Hepatocyte (in vitro differentiated cells): ENCODE measurements around the gene RFPL4A.
"Not testable (repeated sequence)": the region's sequence is repeated elsewhere in the genome, so short reads cannot be mapped to it uniquely, and the experiment has no call there.

Source experiments
- CTCF ChIP-seq: fragments of 200-600 bp; sonication (generic); IDR thresholded peaks from 2 replicates; pipeline ENCODE4 v1.5.1; 2016; ENCODE audit warnings: antibody characterized with exemption, mild to moderate bottlenecking; ENCODE audit not compliant: poor library complexity
- EZH2phosphoT487 ChIP-seq: fragments of 200-600 bp; sonication (generic); IDR thresholded peaks from one replicate; pipeline ENCODE4 v1.6.1; 2018; ENCODE audit warnings: antibody characterized with exemption, mild to moderate bottlenecking, low read depth, moderate library complexity; ENCODE audit not compliant: unreplicated experiment, severe bottlenecking

GRCh38 chr19:55730378-55730777 lies 28.5 kb upstream of the RFPL4A start:
- TF ChIP-seq CTCF, EZH2phosphoT487: not testable (repeated sequence)
